ENCODE measurements around the gene CCDC61.

The CCDC61 gene

DNA sequence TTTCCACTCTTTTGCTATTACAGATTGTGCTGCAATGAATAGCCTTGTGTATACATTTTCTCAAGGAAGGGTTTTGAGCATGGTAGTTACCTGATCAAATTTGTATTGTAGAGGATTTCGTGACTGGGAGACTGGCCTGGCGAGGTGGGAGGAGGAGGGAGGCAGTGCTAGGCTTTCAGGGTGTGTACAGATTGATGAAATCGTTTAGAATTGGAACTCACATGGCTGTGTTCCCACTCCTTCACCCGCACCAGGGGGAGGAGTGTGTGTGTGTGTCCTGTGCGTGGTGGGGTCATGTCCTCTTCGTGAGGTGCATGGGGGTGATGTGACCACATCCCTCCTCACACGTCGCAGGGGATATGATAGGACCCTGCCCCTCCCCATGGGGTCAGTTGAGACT, 19.3 kb downstream of the CCDC61 start:
- no peaks in the 10 kb centered on the region for H4K20me1 ChIP-seq (ENCODE audit: insufficient read depth, low read length)
- peaks cover 4% of the 10 kb centered on the region for H3K4me1 ChIP-seq (ENCODE audit: low read length)
- no peaks in the 10 kb centered on the region for H3K27me3 ChIP-seq (ENCODE audit: low read depth, low read length)
- no peak overlapping the region for H3K4me3 ChIP-seq (ENCODE audit: low read length)
- H2AFZ ChIP-seq (ENCODE audit: low read depth, low read length): no peak overlapping the region
- peaks cover 4% of the 10 kb centered on the region for H3K36me3 ChIP-seq (replicated peaks; ENCODE audit: low read depth, low read length)
- H3K79me2 ChIP-seq (ENCODE audit: low read length): no peaks in the 10 kb centered on the region
- H3K9me3 ChIP-seq (ENCODE audit: insufficient read depth, low read length): no peaks in the 10 kb centered on the region
- no peak overlapping the region for H3K4me2 ChIP-seq (ENCODE audit: low read length)
- TF ChIP-seq EZH2phosphoT487 (IDR thresholded peaks at IDR 0.05; ENCODE audit: low read depth): no peak
- TF ChIP-seq, protein P1, sequence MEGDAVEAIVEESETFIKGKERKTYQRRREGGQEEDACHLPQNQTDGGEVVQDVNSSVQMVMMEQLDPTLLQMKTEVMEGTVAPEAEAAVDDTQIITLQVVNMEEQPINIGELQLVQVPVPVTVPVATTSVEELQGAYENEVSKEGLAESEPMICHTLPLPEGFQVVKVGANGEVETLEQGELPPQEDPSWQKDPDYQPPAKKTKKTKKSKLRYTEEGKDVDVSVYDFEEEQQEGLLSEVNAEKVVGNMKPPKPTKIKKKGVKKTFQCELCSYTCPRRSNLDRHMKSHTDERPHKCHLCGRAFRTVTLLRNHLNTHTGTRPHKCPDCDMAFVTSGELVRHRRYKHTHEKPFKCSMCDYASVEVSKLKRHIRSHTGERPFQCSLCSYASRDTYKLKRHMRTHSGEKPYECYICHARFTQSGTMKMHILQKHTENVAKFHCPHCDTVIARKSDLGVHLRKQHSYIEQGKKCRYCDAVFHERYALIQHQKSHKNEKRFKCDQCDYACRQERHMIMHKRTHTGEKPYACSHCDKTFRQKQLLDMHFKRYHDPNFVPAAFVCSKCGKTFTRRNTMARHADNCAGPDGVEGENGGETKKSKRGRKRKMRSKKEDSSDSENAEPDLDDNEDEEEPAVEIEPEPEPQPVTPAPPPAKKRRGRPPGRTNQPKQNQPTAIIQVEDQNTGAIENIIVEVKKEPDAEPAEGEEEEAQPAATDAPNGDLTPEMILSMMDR (IDR thresholded peaks at IDR 0.05; ENCODE audit: low read depth, low read length): no peak
- H3K27ac ChIP-seq (ENCODE audit: low read length): no peak overlapping the region
- no peak overlapping the region for H3K9ac ChIP-seq (ENCODE audit: low read length)

DNA sequence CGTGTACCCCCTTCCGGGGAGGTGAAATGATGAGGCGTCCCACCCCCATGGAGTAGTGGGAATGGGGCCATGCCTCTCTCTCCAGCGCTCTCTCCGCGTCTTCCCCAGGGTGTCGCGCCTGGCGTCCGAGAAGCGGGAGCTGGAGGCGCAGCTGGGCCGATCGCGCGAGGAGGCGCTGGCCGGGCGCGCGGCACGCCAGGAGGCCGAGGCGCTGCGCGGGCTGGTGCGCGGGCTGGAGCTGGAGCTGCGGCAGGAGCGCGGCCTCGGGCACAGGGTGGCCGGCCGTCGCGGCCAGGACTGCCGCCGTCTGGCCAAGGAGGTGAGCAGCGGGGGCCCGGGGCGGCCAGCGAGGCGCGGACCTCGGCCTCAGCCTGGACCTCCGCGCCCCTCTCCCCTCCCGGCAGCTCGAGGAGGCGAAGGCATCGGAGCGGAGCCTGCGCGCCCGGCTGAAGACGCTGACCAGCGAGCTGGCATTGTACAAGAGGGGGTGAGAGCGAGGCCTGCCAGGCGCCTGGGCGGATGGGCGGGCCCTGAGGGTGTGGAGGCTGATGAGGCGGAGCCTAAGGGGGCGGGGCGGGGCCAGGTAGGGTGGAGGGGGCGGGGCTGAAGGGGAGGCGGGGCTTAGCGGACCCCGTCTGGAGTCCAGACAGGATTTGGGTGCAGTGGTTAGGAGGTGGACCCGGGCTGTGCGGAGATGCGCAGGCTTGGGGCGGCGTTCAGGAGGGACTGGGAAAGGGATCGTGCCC, 19.8 kb downstream of the CCDC61 start:
- Histone ChIP-seq H3K4me3 (ENCODE audit: low read length) (no peak overlapping the region), H2AFZ (ENCODE audit: low read depth, low read length) (no peak overlapping the region), H3K4me2 (ENCODE audit: low read length) (no peak overlapping the region), H3K27ac (ENCODE audit: low read length) (no peak overlapping the region), H3K9me3 (ENCODE audit: insufficient read depth, low read length) (no peaks in the 10 kb centered on the region), H3K79me2 (ENCODE audit: low read length) (no peaks in the 10 kb centered on the region), H3K36me3 (replicated peaks; ENCODE audit: low read depth, low read length) (peaks cover 4% of the 10 kb centered on the region), H3K4me1 (ENCODE audit: low read length) (peaks cover 4% of the 10 kb centered on the region), H3K27me3 (ENCODE audit: low read depth, low read length) (no peaks in the 10 kb centered on the region), H4K20me1 (ENCODE audit: insufficient read depth, low read length) (no peaks in the 10 kb centered on the region), H3K9ac (ENCODE audit: low read length) (no peak overlapping the region)
- no peak for TF ChIP-seq EZH2phosphoT487 (IDR thresholded peaks at IDR 0.05; ENCODE audit: low read depth)
- TF ChIP-seq, protein P1 (IDR thresholded peaks at IDR 0.05; ENCODE audit: low read depth, low read length): no peak

DNA sequence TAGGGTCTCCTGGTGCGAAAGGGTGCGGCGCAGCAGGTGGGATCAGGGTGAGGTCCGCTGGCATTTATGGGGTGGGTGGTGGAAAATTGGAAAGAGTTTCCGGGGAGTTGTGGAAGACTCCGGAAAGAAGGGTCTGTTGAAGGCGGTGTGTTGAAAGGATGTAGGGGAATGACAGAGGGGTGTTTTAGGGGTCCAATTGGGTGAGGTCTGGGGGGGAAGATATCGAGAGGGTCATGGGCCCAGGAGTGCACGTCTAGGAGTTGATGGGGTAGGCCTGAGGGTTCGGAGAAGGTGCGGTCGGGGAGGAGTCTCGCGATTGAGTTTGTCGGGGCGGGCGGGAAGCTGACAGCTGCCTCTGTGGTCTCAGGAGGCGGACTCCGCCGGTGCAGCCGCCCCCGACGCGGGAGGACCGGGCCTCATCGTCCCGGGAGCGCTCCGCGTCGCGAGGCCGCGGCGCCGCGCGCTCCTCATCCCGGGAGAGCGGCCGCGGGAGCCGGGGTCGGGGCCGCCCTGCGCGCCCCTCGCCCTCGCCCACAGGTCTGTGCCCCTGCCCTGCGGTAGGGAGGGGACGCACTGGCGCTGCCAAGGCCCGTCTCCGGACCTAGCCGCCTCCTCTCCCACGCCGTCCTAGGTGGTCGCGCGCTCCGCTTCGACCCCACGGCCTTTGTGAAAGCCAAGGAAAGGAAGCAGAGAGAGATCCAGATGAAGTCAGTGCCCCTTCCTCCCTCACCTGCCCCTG, 20.6 kb downstream of the CCDC61 start:
- H3K4me2 ChIP-seq (ENCODE audit: low read length): peak overlapping the region; percentile 60
- no peak overlapping the region for H3K9ac ChIP-seq (ENCODE audit: low read length)
- H3K27ac ChIP-seq (ENCODE audit: low read length): no peak overlapping the region
- peaks cover 4% of the 10 kb centered on the region for H3K36me3 ChIP-seq (replicated peaks; ENCODE audit: low read depth, low read length)
- no peak for TF ChIP-seq EZH2phosphoT487 (IDR thresholded peaks at IDR 0.05; ENCODE audit: low read depth)
- TF ChIP-seq, protein P1 (IDR thresholded peaks at IDR 0.05; ENCODE audit: low read depth, low read length): no peak
- H3K4me1 ChIP-seq (ENCODE audit: low read length): peaks cover 4% of the 10 kb centered on the region
- no peaks in the 10 kb centered on the region for H3K9me3 ChIP-seq (ENCODE audit: insufficient read depth, low read length)
- no peaks in the 10 kb centered on the region for H3K79me2 ChIP-seq (ENCODE audit: low read length)
- H3K4me3 ChIP-seq (ENCODE audit: low read length): peak overlapping the region; percentile 71; the same call in 1 of the 2 replicates
- H3K27me3 ChIP-seq (ENCODE audit: low read depth, low read length): no peaks in the 10 kb centered on the region
- no peaks in the 10 kb centered on the region for H4K20me1 ChIP-seq (ENCODE audit: insufficient read depth, low read length)
- H2AFZ ChIP-seq (ENCODE audit: low read depth, low read length): no peak overlapping the region

DNA sequence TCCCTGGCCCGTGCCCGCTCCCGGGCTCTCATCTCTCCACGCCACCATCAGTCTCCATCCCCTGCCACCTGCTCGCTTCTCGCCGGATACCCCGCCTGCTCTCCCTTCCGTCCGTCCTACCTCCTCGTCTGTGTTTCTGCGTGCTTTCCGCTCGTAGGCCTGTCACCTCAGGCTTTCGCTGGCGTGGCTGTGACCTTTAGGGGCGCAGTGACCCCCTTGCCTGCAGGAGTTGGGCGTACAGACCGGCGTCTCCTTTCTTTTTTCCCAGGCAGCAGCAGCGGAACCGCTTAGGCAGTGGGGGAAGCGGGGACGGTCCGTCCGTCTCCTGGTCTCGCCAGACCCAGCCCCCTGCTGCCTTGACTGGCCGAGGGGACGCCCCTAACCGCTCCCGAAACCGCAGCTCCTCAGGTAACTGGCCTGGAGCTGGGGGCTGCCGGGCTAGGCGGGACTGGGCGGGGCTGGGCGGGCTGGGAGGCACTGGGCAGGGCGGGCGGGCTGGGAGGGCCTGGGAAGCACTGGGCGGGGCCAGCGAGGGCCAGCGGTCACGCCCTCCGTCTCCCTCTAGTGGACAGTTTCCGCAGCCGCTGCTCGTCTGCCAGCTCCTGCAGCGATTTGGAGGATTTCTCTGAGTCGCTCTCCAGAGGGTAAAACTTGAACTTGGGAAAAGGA, 21.3 kb downstream of the CCDC61 start:
- TF ChIP-seq, protein P1 (IDR thresholded peaks at IDR 0.05; ENCODE audit: low read depth, low read length): peak; percentile 58
- TF ChIP-seq EZH2phosphoT487 (IDR thresholded peaks at IDR 0.05; ENCODE audit: low read depth): no peak
- H3K27ac ChIP-seq (ENCODE audit: low read length): no peak overlapping the region
- H2AFZ ChIP-seq (ENCODE audit: low read depth, low read length): no peak overlapping the region
- peak overlapping the region; percentile 71 for H3K4me3 ChIP-seq (ENCODE audit: low read length)
- H3K27me3 ChIP-seq (ENCODE audit: low read depth, low read length): no peaks in the 10 kb centered on the region
- H3K36me3 ChIP-seq (replicated peaks; ENCODE audit: low read depth, low read length): peaks cover 4% of the 10 kb centered on the region
- no peak overlapping the region for H3K9ac ChIP-seq (ENCODE audit: low read length)
- H3K79me2 ChIP-seq (ENCODE audit: low read length): no peaks in the 10 kb centered on the region
- H3K4me2 ChIP-seq (ENCODE audit: low read length): peak overlapping the region; percentile 60
- no peaks in the 10 kb centered on the region for H3K9me3 ChIP-seq (ENCODE audit: insufficient read depth, low read length)
- peaks cover 4% of the 10 kb centered on the region for H3K4me1 ChIP-seq (ENCODE audit: low read length)
- H4K20me1 ChIP-seq (ENCODE audit: insufficient read depth, low read length): no peaks in the 10 kb centered on the region

Data from OCI-LY3 (cell line).